ENCODE results near the gene IGFALS.

DNA sequence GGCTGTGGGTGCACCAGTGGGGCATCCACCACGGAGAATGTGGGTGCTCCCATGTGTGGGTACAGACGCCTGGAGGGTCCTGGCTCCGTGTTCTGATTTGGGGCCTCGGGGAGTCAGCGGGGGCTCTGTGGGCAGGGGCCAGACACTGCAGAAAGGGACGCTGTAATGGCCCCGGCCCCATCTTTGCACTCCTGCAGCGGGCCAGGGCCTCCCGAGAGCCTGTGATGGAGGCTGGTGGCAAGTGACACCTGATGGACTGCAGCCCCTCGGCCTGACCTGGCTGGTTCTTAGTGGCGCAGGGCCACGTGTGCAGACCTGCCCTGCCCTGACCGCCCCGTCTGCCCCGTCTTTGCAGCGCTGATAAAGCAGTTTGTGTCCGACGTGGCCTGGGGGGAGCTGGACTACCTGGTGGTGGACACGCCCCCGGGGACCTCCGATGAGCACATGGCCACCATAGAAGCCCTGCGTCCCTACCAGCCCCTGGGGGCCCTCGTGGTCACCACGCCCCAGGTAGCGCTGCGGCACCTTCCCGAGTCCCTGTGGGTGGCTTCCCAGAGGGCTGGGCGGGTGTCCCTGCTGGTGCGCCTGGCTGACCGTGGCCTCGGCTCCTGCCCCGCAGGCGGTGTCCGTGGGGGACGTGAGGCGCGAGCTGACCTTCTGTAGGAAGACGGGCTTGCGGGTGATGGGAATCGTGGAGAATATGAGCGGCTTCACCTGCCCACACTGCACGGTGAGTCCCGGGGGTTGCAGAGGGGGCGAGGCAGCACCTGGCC, 6.0 kb downstream of the IGFALS start:
- TF ChIP-seq POLR2A (IDR thresholded peaks at IDR 0.05; ENCODE audit: low read depth, low read length) (no peak), TAF1 (IDR thresholded peaks at IDR 0.05; ENCODE audit: borderline replicate concordance, low read depth, low read length) (no peak), POLR2AphosphoS5 (IDR thresholded peaks at IDR 0.05; ENCODE audit: low read depth, low read length) (no peak)
